HG03039 (cell line): ENCODE results near the gene FAM163B.

Source experiments
- ATAC-seq: cut with Tn5 transposase; IDR thresholded peaks from one replicate; pipeline ENCODE4 v1.9.1; 2021; ENCODE audit warnings: mild to moderate bottlenecking, moderate library complexity; ENCODE audit not compliant: unreplicated experiment

FAM163B gene

GRCh38 chr9:133583586-133583985, 25.6 kb downstream of the FAM163B start:
- ATAC-seq: no peak

- ATAC-seq: no peak
Observed at GRCh38 chr9:133583111-133583510, 26.1 kb downstream of the FAM163B start.

- ATAC-seq: no peak
Observed at GRCh38 chr9:133582501-133583045, 26.6 kb downstream of the FAM163B start.

GRCh38 chr9:133581513-133582343, 27.5 kb downstream of the FAM163B start:
- ATAC-seq: no peak

GRCh38 chr9:133581011-133581410, 28.2 kb downstream of the FAM163B start:
- no peak for ATAC-seq

- no peak for ATAC-seq
Observed at GRCh38 chr9:133580419-133580738, 28.8 kb downstream of the FAM163B start.

- ATAC-seq: no peak
Observed at GRCh38 chr9:133579601-133580418, 29.4 kb downstream of the FAM163B start.

GRCh38 chr9:133578524-133579441, 30.4 kb downstream of the FAM163B start:
- ATAC-seq: no peak

- ATAC-seq: no peak
Observed at GRCh38 chr9:133577737-133578112, 31.5 kb downstream of the FAM163B start.

GRCh38 chr9:133576875-133577736, 32.1 kb downstream of the FAM163B start:
- ATAC-seq: no peak

- no peak for ATAC-seq
Observed at GRCh38 chr9:133576031-133576874, 32.9 kb downstream of the FAM163B start.

- no peak for ATAC-seq
Observed at GRCh38 chr9:133575186-133576030, 33.8 kb downstream of the FAM163B start.

- ATAC-seq: no peak
Observed at GRCh38 chr9:133574771-133575170, 34.4 kb downstream of the FAM163B start.

- ATAC-seq: no peak
Observed at GRCh38 chr9:133573791-133574515, 35.2 kb downstream of the FAM163B start.

- no peak for ATAC-seq
Observed at GRCh38 chr9:133572821-133573361, 36.3 kb downstream of the FAM163B start.

GRCh38 chr9:133571896-133572595, 37.1 kb downstream of the FAM163B start:
- ATAC-seq: no peak
